SK-N-SH (cell line): Measurements from ENCODE around the gene CISD3. TPM values are rescaled to one million over a fixed set of nuclear protein-coding genes. Genes with fewer than 3 reads are reported as not detected.

ENCODE experiments used
- CTCF ChIA-PET: fragments of 300-600, 350-600 bp; formaldehyde crosslinking; extraction: SDS; loops from one replicate; lab custom pipeline; 2021; lab: Yijun Ruan, JAX
- POLR2A ChIA-PET: fragments of 350-600 bp; sonication (Branson Sonifier 250); formaldehyde crosslinking; extraction: SDS; loops from one replicate; lab custom pipeline; 2020; ENCODE audit warnings: antibody characterized with exemption, inconsistent platforms; lab: Yijun Ruan, JAX
- DNase-seq: peaks from one replicate; pipeline ENCODE4 v3.0.0; 2012
- H2AFZ ChIP-seq: fragments of 200-600 bp; sonication (generic); 2 replicates; pipeline ENCODE4 v1.8.1; 2016; ENCODE audit warnings: antibody characterized with exemption, mild to moderate bottlenecking, low read depth
- H3F3A ChIP-seq: fragments of 200-600 bp; sonication (generic); replicated peaks from 2 replicates; pipeline ENCODE3; 2016; ENCODE audit warnings: antibody characterized with exemption, mild to moderate bottlenecking; ENCODE audit not compliant: insufficient read depth
- H3K27ac ChIP-seq, 2 experiments: fragments of 200-500 bp in 1 of 2; fragments of 200-600 bp in 1 of 2; sonication (Bioruptor generic) in 1 of 2; sonication (generic), shearing (Covaris generic) in 1 of 2; 2 replicates each; pipeline versions ENCODE4 v1.5.1 to v1.6.1; 2014 to 2016; ENCODE audit warnings: low read depth in 2 of 2, inconsistent platforms in 1 of 2, low read length in 1 of 2, mild to moderate bottlenecking in 1 of 2, mixed read lengths in 1 of 2
- H3K27me3 ChIP-seq: fragments of 200-600 bp; sonication (generic), shearing (Covaris generic); 2 replicates; pipeline ENCODE4 v1.6.1; 2016; ENCODE audit warnings: mixed run types; ENCODE audit not compliant: insufficient read depth
- H3K36me3 ChIP-seq, 2 experiments: fragments of 200-500 bp in 1 of 2; fragments of 200-600 bp in 1 of 2; sonication (Bioruptor generic) in 1 of 2; sonication (generic) in 1 of 2; replicated peaks in 1 of 2; 2 replicates each; pipeline versions ENCODE3 to v1.5.1; 2014 to 2016; ENCODE audit warnings: low read length in 1 of 2, mild to moderate bottlenecking in 1 of 2; ENCODE audit not compliant: insufficient read depth in 2 of 2, control insufficient read depth in 1 of 2
- H3K4me1 ChIP-seq, 2 experiments: fragments of 200-500 bp in 1 of 2; fragments of 200-600 bp in 1 of 2; sonication (Bioruptor generic) in 1 of 2; sonication (generic), shearing (Covaris generic) in 1 of 2; 2 replicates each; pipeline versions ENCODE4 v1.5.1 to v1.6.1; 2014 to 2016; ENCODE audit warnings: low read depth in 1 of 2, low read length in 1 of 2, mixed run types in 1 of 2; ENCODE audit not compliant: insufficient read depth in 2 of 2, control insufficient read depth in 1 of 2
- H3K4me2 ChIP-seq: fragments of 200-600 bp; sonication (generic), shearing (Covaris generic); 2 replicates; pipeline ENCODE4 v1.6.1; 2017; ENCODE audit warnings: mixed run types
- H3K4me3 ChIP-seq, 2 experiments: fragments of 200-500 bp in 1 of 2; fragments of 200-600 bp in 1 of 2; sonication (Bioruptor generic) in 1 of 2; sonication (generic), shearing (Covaris generic) in 1 of 2; 2 replicates each; pipeline versions ENCODE4 v1.5.1 to v1.8.1; 2014 to 2016; ENCODE audit warnings: low read depth in 2 of 2, inconsistent platforms in 1 of 2, low read length in 1 of 2, mild to moderate bottlenecking in 1 of 2, mixed read lengths in 1 of 2, moderate library complexity in 1 of 2
- H3K79me2 ChIP-seq: fragments of 200-600 bp; sonication (generic); 2 replicates; pipeline ENCODE4 v1.8.1; 2017; ENCODE audit warnings: mild to moderate bottlenecking; ENCODE audit not compliant: insufficient read depth
- H3K9ac ChIP-seq: fragments of 200-600 bp; sonication (generic); 2 replicates; pipeline ENCODE4 v1.6.1; 2017; ENCODE audit warnings: mixed run types
- H3K9me2 ChIP-seq: fragments of 200-600 bp; sonication (generic); 2 replicates; pipeline ENCODE4 v1.6.1; 2017; ENCODE audit warnings: mixed run types
- H3K9me3 ChIP-seq: fragments of 200-600 bp; sonication (generic); 2 replicates; pipeline ENCODE4 v1.6.1; 2017; ENCODE audit warnings: mixed run types, mild to moderate bottlenecking, moderate library complexity
- H4K20me1 ChIP-seq: fragments of 200-600 bp; sonication (generic); 2 replicates; pipeline ENCODE4 v1.6.1; 2017; ENCODE audit warnings: mild to moderate bottlenecking, mixed run types; ENCODE audit not compliant: insufficient read depth
- EP300 ChIP-seq, 2 experiments: IDR thresholded peaks; 2 replicates each; pipeline versions ENCODE4 v1.4.0 to v1.6.1; 2012; ENCODE audit warnings: borderline replicate concordance in 1 of 2, low read depth in 1 of 2, low read length in 1 of 2
- EZH2phosphoT487 ChIP-seq: fragments of 200-600 bp; sonication (generic); IDR thresholded peaks from 2 replicates; pipeline ENCODE4 v1.6.1; 2017; ENCODE audit warnings: low read depth, mixed run types, mild to moderate bottlenecking, antibody characterized with exemption, moderate library complexity, borderline replicate concordance
- FOSL2 ChIP-seq: IDR thresholded peaks from 2 replicates; pipeline ENCODE4 v1.4.0; 2012; ENCODE audit warnings: low read depth, mild to moderate bottlenecking, moderate library complexity, borderline replicate concordance
- FOXM1 ChIP-seq: IDR thresholded peaks from 2 replicates; pipeline ENCODE4 v1.4.0; 2012; ENCODE audit warnings: low read depth, mild to moderate bottlenecking
- GATA2 ChIP-seq: sonication (generic); formaldehyde crosslinking; IDR thresholded peaks from 2 replicates; pipeline ENCODE4 v1.5.0; 2020; ENCODE audit warnings: mild to moderate bottlenecking, missing genetic modification reagents
- MAX ChIP-seq: IDR thresholded peaks from 2 replicates; pipeline ENCODE4 v1.4.0; 2012; ENCODE audit warnings: low read depth
- NFIC ChIP-seq: IDR thresholded peaks from 2 replicates; pipeline ENCODE4 v1.4.0; 2012; ENCODE audit warnings: borderline replicate concordance
- RCOR1 ChIP-seq: fragments of 150-350 bp; IDR thresholded peaks from 2 replicates; pipeline ENCODE4 v1.6.1; 2017; ENCODE audit warnings: antibody characterized with exemption, low read length
- REST ChIP-seq: IDR thresholded peaks from 2 replicates; pipeline ENCODE4 v1.6.1; 2012; ENCODE audit warnings: mild to moderate bottlenecking, low read depth, low read length, moderate library complexity
- RXRA ChIP-seq: IDR thresholded peaks from 2 replicates; pipeline ENCODE4 v1.4.0; 2012; ENCODE audit warnings: low read depth, mild to moderate bottlenecking, borderline replicate concordance
- TAF1 ChIP-seq: IDR thresholded peaks from 2 replicates; pipeline ENCODE4 v1.6.1; 2012; ENCODE audit warnings: low read depth, mild to moderate bottlenecking, low read length, moderate library complexity, borderline replicate concordance
- YY1 ChIP-seq: IDR thresholded peaks from 2 replicates; pipeline ENCODE4 v1.4.0; 2012; ENCODE audit warnings: low read depth, mild to moderate bottlenecking
- WGBS: methylation state at CpG from one replicate; pipeline ENCODE4 v1.1.6; 2017; ENCODE audit warnings: low lambda C conversion rate; 5-methylcytosine and 5-hydroxymethylcytosine counted together
- polyA plus RNA-seq, 3 experiments: library from polyadenylated mRNA; depleted of rRNA; stranded (reverse); fragments of >200 nt; gene quantifications; 2 replicates each; pipeline ENCODE4 v1.2.3, GENCODE V29; 2012
- TF ChIP-seq, protein P1 (sequence below): IDR thresholded peaks from 2 replicates; pipeline ENCODE4 v1.4.0; 2012; ENCODE audit warnings: low read depth, borderline replicate concordance
- TF ChIP-seq, protein P2 (sequence below): fragments of 150-350 bp; IDR thresholded peaks from 2 replicates; pipeline ENCODE4 v1.6.1; 2017; ENCODE audit warnings: antibody characterized with exemption, low read length, low read depth, borderline replicate concordance

Gene CISD3
- polyA plus RNA-seq, 1 of the 3 experiments (the other 2 are of a cell fraction): 16.5 TPM

GRCh38 chr17:38704606-38705522 lies 25.3 kb upstream of the CISD3 start, which contains the start of gene MLLT6:
MLLT6 (plus strand) TSS chr17:38705273; CDS start chr17:38705633, 360 bp downstream.
- no peak for TF ChIP-seq FOXM1
- TF ChIP-seq TAF1: no peak
- TF ChIP-seq REST: no peak
- TF ChIP-seq YY1: peak; percentile 59; the same call in 1 of the 2 replicates
- TF ChIP-seq MAX: peak; percentile 24; the same call in 1 of the 2 replicates
- TF ChIP-seq EP300 (IDR thresholded peaks at IDR 0.05; ENCODE audit: borderline replicate concordance in 1 of 2, low read depth in 1 of 2, low read length in 1 of 2): no peak
- no peak for TF ChIP-seq RCOR1
- TF ChIP-seq EZH2phosphoT487: no peak
- TF ChIP-seq NFIC: no peak
- TF ChIP-seq, protein P1, sequence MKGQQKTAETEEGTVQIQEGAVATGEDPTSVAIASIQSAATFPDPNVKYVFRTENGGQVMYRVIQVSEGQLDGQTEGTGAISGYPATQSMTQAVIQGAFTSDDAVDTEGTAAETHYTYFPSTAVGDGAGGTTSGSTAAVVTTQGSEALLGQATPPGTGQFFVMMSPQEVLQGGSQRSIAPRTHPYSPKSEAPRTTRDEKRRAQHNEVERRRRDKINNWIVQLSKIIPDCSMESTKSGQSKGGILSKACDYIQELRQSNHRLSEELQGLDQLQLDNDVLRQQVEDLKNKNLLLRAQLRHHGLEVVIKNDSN: no peak
- TF ChIP-seq, protein P2, sequence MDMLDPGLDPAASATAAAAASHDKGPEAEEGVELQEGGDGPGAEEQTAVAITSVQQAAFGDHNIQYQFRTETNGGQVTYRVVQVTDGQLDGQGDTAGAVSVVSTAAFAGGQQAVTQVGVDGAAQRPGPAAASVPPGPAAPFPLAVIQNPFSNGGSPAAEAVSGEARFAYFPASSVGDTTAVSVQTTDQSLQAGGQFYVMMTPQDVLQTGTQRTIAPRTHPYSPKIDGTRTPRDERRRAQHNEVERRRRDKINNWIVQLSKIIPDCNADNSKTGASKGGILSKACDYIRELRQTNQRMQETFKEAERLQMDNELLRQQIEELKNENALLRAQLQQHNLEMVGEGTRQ: no peak
- no peak for TF ChIP-seq RXRA
- no peak for TF ChIP-seq FOSL2
- TF ChIP-seq GATA2 (CRISPR knock-in tag): no peak
- peaks cover 9% of the 10 kb centered on the region; the same call in 1 of the 2 replicates for H4K20me1 ChIP-seq
- peak; percentile 93 for DNase-seq
- ChIA-PET CTCF (interaction anchor here (1.0 to 3.8 kb wide), 5 partner anchors 26 to 43 kb away, joined by 3 to 25 read pairs (median 3); partner anchors contain the start of genes EPOP and PCGF2), POLR2A (interaction anchor here (0.6 to 3.7 kb wide), 11 partner anchors 9 to 495 kb away, joined by 3 to 14 read pairs (median 4); no protein-coding TSS in a partner anchor)
- H3K27ac ChIP-seq: peak within 1 kb of the TSS; percentile 77 to 96
- H3K9me2 ChIP-seq: no peaks in the 10 kb centered on the region
- peaks cover 30% of the 10 kb centered on the region for H3F3A ChIP-seq
- peaks cover 10 to 46% of the 10 kb centered on the region in 2 experiments; a peak in 2 of 4 replicates for H3K4me1 ChIP-seq
- no peaks in the 10 kb centered on the region for H3K27me3 ChIP-seq
- peak within 1 kb of the TSS; percentile 97 for H3K4me2 ChIP-seq
- whole genome bisulfite sequencing: 3% methylated on average over 75 of the region's 100 CpGs
- H3K79me2 ChIP-seq: peaks cover 47% of the 10 kb centered on the region; the same call in 1 of the 2 replicates
- H3K9ac ChIP-seq: peak within 1 kb of the TSS; percentile 97
- peak within 1 kb of the TSS; percentile 88 to 98 for H3K4me3 ChIP-seq
- H3K9me3 ChIP-seq: no peaks in the 10 kb centered on the region
- peaks cover 6 to 18% of the 10 kb centered on the region in 2 experiments for H3K36me3 ChIP-seq
- H2AFZ ChIP-seq: peak within 1 kb of the TSS; percentile 90
